ENCODE data around the gene SLC35F3. TPM values are rescaled to one million over a fixed set of nuclear protein-coding genes. Genes with fewer than 3 reads are reported as not detected.

SLC35F3 gene
- total and polyA plus RNA-seq, 2 experiments from 2014 or later, result 1.0 to 3.2 TPM

DNA sequence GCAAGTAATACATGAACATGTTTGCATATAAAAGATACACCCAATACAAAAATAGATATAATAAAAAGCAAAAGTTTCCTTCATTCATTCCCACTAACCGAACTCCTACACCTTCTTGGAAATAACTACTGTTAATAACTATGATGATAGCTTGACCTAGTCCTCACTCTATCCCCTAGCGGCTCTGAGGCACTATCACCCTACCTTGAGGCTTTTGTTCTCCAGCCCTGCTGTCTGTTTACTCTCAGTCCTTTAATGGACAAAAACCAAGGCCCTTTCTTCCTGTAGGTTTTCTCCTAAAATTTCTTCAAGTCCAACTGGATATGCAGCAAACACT, 186.6 kb downstream of the SLC35F3 start:
- ATAC-seq (no peak), DNase-seq (ENCODE audit: low spot score) (no peak)
- Histone ChIP-seq H3K27ac (ENCODE audit: low read depth) (no peak overlapping the region), H3K9me2 (ENCODE audit: insufficient read depth) (no peaks in the 10 kb centered on the region; the same call in 1 of the 2 replicates), H3K4me2 (no peak overlapping the region), H2AFZ (no peak overlapping the region), H3F3A (replicated peaks; ENCODE audit: low read depth) (no peaks in the 10 kb centered on the region), H3K36me3 (ENCODE audit: insufficient read depth) (no peaks in the 10 kb centered on the region), H3K79me2 (replicated peaks; ENCODE audit: insufficient read depth) (no peaks in the 10 kb centered on the region), H4K20me1 (replicated peaks; ENCODE audit: insufficient read depth) (no peaks in the 10 kb centered on the region), H3K4me3 (no peak overlapping the region), H3K4me1 (ENCODE audit: insufficient read depth) (no peaks in the 10 kb centered on the region), H3K27me3 (ENCODE audit: insufficient read depth) (no peaks in the 10 kb centered on the region)
- no peak overlapping the region for H3K27ac Mint-ChIP-seq
- no peaks in the 10 kb centered on the region for H3K36me3 Mint-ChIP-seq (ENCODE audit: low read depth)
- H3K4me1 Mint-ChIP-seq, result no peaks in the 10 kb centered on the region
- H3K27me3 Mint-ChIP-seq (ENCODE audit: insufficient read depth, low read depth, poor library complexity), result no peaks in the 10 kb centered on the region
- H3K9me3 Mint-ChIP-seq, result no peaks in the 10 kb centered on the region
- TF ChIP-seq ZNF114 (CRISPR knock-in tag; IDR thresholded peaks at IDR 0.05), result no peak
- TF ChIP-seq, protein P1, sequence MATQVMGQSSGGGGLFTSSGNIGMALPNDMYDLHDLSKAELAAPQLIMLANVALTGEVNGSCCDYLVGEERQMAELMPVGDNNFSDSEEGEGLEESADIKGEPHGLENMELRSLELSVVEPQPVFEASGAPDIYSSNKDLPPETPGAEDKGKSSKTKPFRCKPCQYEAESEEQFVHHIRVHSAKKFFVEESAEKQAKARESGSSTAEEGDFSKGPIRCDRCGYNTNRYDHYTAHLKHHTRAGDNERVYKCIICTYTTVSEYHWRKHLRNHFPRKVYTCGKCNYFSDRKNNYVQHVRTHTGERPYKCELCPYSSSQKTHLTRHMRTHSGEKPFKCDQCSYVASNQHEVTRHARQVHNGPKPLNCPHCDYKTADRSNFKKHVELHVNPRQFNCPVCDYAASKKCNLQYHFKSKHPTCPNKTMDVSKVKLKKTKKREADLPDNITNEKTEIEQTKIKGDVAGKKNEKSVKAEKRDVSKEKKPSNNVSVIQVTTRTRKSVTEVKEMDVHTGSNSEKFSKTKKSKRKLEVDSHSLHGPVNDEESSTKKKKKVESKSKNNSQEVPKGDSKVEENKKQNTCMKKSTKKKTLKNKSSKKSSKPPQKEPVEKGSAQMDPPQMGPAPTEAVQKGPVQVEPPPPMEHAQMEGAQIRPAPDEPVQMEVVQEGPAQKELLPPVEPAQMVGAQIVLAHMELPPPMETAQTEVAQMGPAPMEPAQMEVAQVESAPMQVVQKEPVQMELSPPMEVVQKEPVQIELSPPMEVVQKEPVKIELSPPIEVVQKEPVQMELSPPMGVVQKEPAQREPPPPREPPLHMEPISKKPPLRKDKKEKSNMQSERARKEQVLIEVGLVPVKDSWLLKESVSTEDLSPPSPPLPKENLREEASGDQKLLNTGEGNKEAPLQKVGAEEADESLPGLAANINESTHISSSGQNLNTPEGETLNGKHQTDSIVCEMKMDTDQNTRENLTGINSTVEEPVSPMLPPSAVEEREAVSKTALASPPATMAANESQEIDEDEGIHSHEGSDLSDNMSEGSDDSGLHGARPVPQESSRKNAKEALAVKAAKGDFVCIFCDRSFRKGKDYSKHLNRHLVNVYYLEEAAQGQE (IDR thresholded peaks at IDR 0.05; ENCODE audit: unreplicated experiment), result no peak
- no peak for TF ChIP-seq JUNB (IDR thresholded peaks at IDR 0.05; ENCODE audit: unreplicated experiment)
- TF ChIP-seq NANOG (IDR thresholded peaks at IDR 0.05; ENCODE audit: borderline replicate concordance), result no peak
- TF ChIP-seq POLR2AphosphoS5 (IDR thresholded peaks at IDR 0.05; ENCODE audit: low read depth), result no peak
- TF ChIP-seq, protein P2, sequence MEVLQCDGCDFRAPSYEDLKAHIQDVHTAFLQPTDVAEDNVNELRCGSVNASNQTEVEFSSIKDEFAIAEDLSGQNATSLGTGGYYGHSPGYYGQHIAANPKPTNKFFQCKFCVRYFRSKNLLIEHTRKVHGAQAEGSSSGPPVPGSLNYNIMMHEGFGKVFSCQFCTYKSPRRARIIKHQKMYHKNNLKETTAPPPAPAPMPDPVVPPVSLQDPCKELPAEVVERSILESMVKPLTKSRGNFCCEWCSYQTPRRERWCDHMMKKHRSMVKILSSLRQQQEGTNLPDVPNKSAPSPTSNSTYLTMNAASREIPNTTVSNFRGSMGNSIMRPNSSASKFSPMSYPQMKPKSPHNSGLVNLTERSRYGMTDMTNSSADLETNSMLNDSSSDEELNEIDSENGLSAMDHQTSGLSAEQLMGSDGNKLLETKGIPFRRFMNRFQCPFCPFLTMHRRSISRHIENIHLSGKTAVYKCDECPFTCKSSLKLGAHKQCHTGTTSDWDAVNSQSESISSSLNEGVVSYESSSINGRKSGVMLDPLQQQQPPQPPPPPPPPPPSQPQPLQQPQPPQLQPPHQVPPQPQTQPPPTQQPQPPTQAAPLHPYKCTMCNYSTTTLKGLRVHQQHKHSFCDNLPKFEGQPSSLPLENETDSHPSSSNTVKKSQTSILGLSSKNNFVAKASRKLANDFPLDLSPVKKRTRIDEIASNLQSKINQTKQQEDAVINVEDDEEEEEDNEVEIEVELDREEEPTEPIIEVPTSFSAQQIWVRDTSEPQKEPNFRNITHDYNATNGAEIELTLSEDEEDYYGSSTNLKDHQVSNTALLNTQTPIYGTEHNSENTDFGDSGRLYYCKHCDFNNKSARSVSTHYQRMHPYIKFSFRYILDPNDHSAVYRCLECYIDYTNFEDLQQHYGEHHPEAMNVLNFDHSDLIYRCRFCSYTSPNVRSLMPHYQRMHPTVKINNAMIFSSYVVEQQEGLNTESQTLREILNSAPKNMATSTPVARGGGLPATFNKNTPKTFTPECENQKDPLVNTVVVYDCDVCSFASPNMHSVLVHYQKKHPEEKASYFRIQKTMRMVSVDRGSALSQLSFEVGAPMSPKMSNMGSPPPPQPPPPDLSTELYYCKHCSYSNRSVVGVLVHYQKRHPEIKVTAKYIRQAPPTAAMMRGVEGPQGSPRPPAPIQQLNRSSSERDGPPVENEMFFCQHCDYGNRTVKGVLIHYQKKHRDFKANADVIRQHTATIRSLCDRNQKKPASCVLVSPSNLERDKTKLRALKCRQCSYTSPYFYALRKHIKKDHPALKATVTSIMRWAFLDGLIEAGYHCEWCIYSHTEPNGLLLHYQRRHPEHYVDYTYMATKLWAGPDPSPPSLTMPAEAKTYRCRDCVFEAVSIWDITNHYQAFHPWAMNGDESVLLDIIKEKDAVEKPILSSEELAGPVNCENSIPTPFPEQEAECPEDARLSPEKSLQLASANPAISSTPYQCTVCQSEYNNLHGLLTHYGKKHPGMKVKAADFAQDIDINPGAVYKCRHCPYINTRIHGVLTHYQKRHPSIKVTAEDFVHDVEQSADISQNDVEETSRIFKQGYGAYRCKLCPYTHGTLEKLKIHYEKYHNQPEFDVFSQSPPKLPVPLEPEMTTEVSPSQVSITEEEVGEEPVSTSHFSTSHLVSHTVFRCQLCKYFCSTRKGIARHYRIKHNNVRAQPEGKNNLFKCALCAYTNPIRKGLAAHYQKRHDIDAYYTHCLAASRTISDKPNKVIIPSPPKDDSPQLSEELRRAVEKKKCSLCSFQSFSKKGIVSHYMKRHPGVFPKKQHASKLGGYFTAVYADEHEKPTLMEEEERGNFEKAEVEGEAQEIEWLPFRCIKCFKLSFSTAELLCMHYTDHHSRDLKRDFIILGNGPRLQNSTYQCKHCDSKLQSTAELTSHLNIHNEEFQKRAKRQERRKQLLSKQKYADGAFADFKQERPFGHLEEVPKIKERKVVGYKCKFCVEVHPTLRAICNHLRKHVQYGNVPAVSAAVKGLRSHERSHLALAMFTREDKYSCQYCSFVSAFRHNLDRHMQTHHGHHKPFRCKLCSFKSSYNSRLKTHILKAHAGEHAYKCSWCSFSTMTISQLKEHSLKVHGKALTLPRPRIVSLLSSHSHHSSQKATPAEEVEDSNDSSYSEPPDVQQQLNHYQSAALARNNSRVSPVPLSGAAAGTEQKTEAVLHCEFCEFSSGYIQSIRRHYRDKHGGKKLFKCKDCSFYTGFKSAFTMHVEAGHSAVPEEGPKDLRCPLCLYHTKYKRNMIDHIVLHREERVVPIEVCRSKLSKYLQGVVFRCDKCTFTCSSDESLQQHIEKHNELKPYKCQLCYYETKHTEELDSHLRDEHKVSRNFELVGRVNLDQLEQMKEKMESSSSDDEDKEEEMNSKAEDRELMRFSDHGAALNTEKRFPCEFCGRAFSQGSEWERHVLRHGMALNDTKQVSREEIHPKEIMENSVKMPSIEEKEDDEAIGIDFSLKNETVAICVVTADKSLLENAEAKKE (CRISPR knock-in tag; IDR thresholded peaks at IDR 0.05), result no peak
- TF ChIP-seq, protein P3, sequence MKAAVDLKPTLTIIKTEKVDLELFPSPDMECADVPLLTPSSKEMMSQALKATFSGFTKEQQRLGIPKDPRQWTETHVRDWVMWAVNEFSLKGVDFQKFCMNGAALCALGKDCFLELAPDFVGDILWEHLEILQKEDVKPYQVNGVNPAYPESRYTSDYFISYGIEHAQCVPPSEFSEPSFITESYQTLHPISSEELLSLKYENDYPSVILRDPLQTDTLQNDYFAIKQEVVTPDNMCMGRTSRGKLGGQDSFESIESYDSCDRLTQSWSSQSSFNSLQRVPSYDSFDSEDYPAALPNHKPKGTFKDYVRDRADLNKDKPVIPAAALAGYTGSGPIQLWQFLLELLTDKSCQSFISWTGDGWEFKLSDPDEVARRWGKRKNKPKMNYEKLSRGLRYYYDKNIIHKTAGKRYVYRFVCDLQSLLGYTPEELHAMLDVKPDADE (IDR thresholded peaks at IDR 0.05), result no peak
- TF ChIP-seq, protein P4, sequence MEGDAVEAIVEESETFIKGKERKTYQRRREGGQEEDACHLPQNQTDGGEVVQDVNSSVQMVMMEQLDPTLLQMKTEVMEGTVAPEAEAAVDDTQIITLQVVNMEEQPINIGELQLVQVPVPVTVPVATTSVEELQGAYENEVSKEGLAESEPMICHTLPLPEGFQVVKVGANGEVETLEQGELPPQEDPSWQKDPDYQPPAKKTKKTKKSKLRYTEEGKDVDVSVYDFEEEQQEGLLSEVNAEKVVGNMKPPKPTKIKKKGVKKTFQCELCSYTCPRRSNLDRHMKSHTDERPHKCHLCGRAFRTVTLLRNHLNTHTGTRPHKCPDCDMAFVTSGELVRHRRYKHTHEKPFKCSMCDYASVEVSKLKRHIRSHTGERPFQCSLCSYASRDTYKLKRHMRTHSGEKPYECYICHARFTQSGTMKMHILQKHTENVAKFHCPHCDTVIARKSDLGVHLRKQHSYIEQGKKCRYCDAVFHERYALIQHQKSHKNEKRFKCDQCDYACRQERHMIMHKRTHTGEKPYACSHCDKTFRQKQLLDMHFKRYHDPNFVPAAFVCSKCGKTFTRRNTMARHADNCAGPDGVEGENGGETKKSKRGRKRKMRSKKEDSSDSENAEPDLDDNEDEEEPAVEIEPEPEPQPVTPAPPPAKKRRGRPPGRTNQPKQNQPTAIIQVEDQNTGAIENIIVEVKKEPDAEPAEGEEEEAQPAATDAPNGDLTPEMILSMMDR (conservative IDR thresholded peaks at IDR 0.05; ENCODE audit: low read depth in 2 of 2), result no peak
- TF ChIP-seq EZH2 (IDR thresholded peaks at IDR 0.05; ENCODE audit: low read depth, unreplicated experiment), result no peak
- no peak overlapping the region for H3K4me3 Mint-ChIP-seq
